Measurements from ENCODE around the gene RNF225.
A peak's percentile ranks its signal among the peaks of the same experiment; 100 is the strongest.
"Not testable (repeated sequence)": the region's sequence is repeated elsewhere in the genome, so short reads cannot be mapped to it uniquely, and the experiment has no call there.

Gene RNF225

GRCh38 chr19:58401840-58402421 is 6.5 kb downstream of the RNF225 start:
- intact Hi-C loops (cut with DNase I): no loop called here
- DNase-seq: peak in 2 of 10 donors; percentile 44 to 81

DNA sequence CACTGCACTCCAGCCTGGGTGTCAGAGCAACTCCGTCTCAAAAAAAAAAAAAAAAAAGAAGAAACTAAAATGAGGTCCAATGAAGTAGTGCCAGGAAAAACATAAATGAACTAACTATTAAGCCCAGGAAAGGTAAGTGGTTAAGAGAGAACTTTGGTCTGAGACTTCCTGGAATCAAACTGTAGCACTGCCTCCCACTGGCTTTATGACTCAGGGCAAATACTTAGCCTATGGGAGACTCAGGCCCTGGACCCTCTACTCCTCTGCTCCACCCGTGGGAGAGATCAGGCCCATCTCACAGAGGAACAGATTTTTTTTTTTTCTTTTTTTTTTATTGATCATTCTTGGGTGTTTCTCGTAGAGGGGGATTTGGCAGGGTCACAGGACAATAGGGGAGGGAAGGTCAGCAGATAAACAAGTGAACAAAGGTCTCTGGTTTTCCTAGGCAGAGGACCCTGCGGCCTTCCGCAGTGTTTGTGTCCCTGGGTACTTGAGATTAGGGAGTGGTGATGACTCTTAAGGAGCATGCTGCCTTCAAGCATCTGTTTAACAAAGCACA is 8.5 kb downstream of the RNF225 start:
- DNase-seq; intact Hi-C loops (cut with DNase I): not testable (repeated sequence)

DNA sequence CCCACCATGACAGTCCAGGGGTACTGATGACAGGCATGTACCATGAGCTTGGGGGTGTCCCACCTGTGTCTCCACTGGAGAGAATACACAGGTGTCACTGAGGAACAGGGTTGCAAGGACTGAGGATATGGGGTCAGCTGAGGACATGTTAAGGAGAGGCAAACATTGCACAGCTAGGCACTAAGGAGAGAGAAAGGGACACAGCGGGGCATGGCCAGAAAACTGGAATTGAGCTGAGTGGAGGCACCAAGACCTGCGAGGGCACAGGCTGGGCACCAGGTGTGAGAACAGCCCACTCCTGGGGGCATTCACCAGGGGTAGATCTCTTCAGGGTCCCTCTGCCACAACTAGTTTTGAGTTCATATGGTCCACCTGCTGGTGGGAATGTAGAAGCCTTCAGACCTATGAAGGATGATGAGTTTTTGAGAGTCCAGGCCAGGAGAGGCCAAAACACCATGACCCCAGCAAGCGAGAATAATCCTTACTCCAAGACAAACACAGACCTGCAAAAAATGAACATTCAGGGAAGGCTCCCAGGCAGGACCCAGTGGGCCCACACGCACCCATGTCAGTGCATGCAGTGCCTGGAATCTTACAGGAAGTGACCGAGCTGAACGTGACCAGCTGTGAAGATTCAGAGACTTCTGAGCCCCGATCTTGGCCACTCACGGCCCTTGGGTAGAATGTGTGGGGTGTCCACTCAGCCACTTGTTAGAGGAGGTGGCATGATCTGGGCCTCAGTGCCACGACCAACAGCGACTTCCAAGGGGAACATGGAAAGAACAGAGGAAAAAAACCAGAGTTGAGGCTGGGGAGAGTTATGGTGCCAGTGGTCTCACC is 11.6 kb downstream of the RNF225 start:
- intact Hi-C loops (cut with DNase I): loop anchor here (5.0 kb wide), 1 partner anchor 35 kb away; the partner anchor contains the start of gene ZNF132
- DNase-seq: peak in 1 of 10 donors; percentile 41

- intact Hi-C loops (cut with DNase I): loop anchor here (2.0 to 5.0 kb wide), 2 partner anchors 35 to 59 kb away; partner anchors contain the start of genes ZNF132 and ZNF324
- DNase-seq: peak in 1 of 10 donors; percentile 7
Measured at GRCh38 chr19:58407658-58408151, 12.2 kb downstream of the RNF225 start.

GRCh38 chr19:58408152-58409009 is 12.9 kb downstream of the RNF225 start, which contains the start of gene ZNF584:
ZNF584 (plus strand) TSS chr19:58408649; CDS start chr19:58409148, 499 bp downstream.
- intact Hi-C loops (cut with DNase I): loop anchor here (2.0 to 5.0 kb wide), 2 partner anchors 34 to 58 kb away; partner anchors contain the start of genes ZNF132 and ZNF324
- DNase-seq: peak; percentile 94 to 100 (median 97)

DNA sequence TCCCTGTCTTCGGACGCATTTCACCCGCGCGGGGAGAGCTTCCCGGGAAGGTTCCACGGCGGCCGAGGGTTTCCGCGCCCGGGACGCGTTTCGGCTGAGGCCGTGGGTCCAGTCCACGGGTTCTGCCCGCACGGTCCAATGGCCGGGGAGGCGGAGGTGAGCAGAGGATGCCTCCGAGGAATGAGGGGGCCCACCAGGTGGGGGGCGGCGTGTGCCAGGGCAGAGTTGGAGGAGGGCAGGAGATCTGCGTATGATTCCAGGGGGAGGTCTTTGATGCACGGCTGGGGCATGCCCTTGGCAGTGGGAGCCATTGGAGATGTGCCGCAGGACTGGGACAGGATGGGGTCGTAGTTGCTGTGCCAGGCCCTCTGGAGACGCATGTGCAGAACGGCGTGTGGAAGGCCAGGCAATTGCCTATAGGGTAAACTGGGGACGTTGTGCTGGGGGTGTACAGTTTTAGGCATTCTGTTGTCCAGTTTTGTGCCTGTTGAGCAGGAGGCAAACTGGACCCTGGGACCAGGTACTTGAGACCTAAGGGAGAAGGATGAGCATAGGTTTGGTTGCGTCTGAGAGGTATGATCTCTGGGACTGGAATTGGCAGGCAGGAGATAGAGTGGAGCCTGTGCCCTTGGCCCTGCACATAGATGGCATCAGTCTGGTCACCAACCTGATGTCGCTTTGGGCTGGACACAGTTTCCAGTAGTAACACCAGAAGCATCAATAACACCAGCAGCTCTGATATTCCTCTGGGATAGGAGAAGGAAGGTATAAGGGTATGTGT is 13.7 kb downstream of the RNF225 start:
- intact Hi-C loops (cut with DNase I): loop anchor here (2.0 to 5.0 kb wide), 2 partner anchors 33 to 58 kb away; partner anchors contain the start of genes ZNF132 and ZNF324
- DNase-seq: peak in 4 of 10 donors; percentile 33 to 89 (median 58)

- DNase-seq: no peak
- intact Hi-C loops (cut with DNase I): no loop called here
Measured at GRCh38 chr19:58416604-58417003, 21.1 kb downstream of the RNF225 start.

- intact Hi-C loops (cut with DNase I): no loop called here
- no peak for DNase-seq
Measured at GRCh38 chr19:58417071-58417470, 21.6 kb downstream of the RNF225 start.

- no peak for DNase-seq
- intact Hi-C loops (cut with DNase I): no loop called here
Measured at GRCh38 chr19:58428617-58429016, 33.2 kb downstream of the RNF225 start.

DNA sequence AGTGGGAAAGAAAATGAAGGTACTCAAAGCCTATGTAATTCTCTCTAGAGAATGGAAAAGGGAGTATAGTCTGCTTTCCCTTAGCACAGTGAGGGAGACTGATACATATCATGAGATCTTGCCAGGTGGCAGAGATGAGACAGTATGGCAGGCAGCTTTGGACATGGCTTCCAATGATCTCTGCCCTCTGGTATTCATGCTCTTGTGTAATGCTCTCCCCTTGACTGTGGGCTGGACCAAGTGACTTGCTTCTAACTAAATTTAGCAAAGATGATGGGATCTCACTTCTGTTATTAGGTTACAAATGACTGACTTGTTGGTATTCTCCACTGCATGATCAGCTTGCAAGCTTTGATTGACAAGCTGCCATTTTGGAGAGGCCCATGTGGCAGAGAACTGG is 34.3 kb downstream of the RNF225 start:
- no peak for DNase-seq
- intact Hi-C loops (cut with DNase I): no loop called here

- intact Hi-C loops (cut with DNase I): no loop called here
- no peak for DNase-seq
Measured at GRCh38 chr19:58434217-58434616, 38.8 kb downstream of the RNF225 start.

- intact Hi-C loops (cut with DNase I): loop anchor here (1.0 to 5.0 kb wide), 3 partner anchors 11 to 79 kb away; partner anchors contain the start of genes ZBTB45, ZNF324B and ZNF584
Measured at GRCh38 chr19:58439576-58440554, 44.4 kb downstream of the RNF225 start, which contains the start of gene ZNF132. ZNF132 (minus strand) TSS chr19:58440153; CDS start chr19:58439821, 332 bp downstream.

GRCh38 chr19:58440556-58440955 is 45.1 kb downstream of the RNF225 start:
- DNase-seq: peak in 1 of 10 donors; percentile 85
- intact Hi-C loops (cut with DNase I): loop anchor here (1.0 to 5.0 kb wide), 3 partner anchors 11 to 78 kb away; partner anchors contain the start of genes ZBTB45, ZNF324B and ZNF584

More at GRCh38 chr19:58439576-58440554, 44.4 kb downstream of the RNF225 start, which contains the start of gene ZNF132:
- peak; percentile 97 to 100 (median 99) for DNase-seq

DNA sequence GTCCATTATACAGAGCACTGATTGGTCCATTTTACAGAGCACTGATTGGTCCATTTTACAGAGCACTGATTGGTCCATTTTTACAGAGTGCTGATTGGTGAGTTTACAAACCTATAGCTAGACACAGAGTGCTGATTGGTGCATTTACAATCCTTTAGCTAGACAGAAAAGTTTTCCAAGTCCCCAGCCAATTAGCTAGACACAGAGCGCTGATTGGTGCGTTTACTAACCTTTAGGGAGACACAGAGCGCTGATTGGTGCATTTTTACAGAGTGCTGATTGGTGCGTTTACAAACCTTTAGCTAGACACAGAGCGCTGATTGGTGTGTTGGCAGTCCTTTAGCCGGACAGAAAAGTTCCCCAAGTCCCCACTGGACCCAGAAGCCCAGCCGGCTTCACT is 47.5 kb downstream of the RNF225 start:
- intact Hi-C loops (cut with DNase I): loop anchor here (5.0 kb wide), 1 partner anchor 36 kb away; the partner anchor contains the start of gene ZNF584
- not testable (repeated sequence) for DNase-seq

Data from posterior cingulate gyrus (tissue), 11 donors.